OCI-LY1 (cell line): ENCODE measurements around the gene ZMIZ1.

Experiments
- CTCF ChIP-seq: fragments of 200-600 bp; sonication (generic), shearing (Covaris generic); IDR thresholded peaks from 2 replicates; pipeline ENCODE4 v1.5.1; 2017; ENCODE audit warnings: mild to moderate bottlenecking, antibody characterized with exemption, low read length, moderate library complexity, mixed read lengths
- EZH2 ChIP-seq: fragments of 200-600 bp; sonication (generic), shearing (Covaris generic); IDR thresholded peaks from 2 replicates; pipeline ENCODE4 v1.8.0; 2017; ENCODE audit warnings: borderline replicate concordance, mixed run types, mild to moderate bottlenecking, antibody characterized with exemption, low read length, moderate library complexity, mixed read lengths

- no peak for TF ChIP-seq CTCF
- TF ChIP-seq EZH2: no peak
These were observed 194.4 kb downstream of the ZMIZ1 start for GRCh38 chr10:79262959-79263746.
